SK-N-SH treated with all-trans-retinoic acid at 6 μM for 48 hours (cell line): ENCODE results near the gene NREP.

Experiments used
- ARNTL ChIP-seq: fragments of 450-650 bp; formaldehyde crosslinking; IDR thresholded peaks from 2 replicates; pipeline ENCODE4 v1.5.0; 2020; ENCODE audit warnings: low read depth, mild to moderate bottlenecking, moderate library complexity, borderline replicate concordance
- CSRNP3 ChIP-seq: fragments of 250-450 bp; sonication (Bioruptor Pico); IDR thresholded peaks from 2 replicates; pipeline ENCODE4 v1.5.1; 2021; ENCODE audit warnings: mild to moderate bottlenecking, moderate library complexity
- ESRRG ChIP-seq: fragments of 250-450 bp; sonication (Bioruptor Pico); IDR thresholded peaks from 2 replicates; pipeline ENCODE4 v1.6.1; 2021; ENCODE audit warnings: mild to moderate bottlenecking
- ISL1 ChIP-seq: fragments of 250-450 bp; sonication (Bioruptor Pico); IDR thresholded peaks from 2 replicates; pipeline ENCODE4 v2.1.2; 2022; ENCODE audit warnings: mild to moderate bottlenecking, moderate library complexity
- PATZ1 ChIP-seq: fragments of 250-450 bp; sonication (Bioruptor Pico); IDR thresholded peaks from 2 replicates; pipeline ENCODE4 v1.8.0; 2020; ENCODE audit warnings: mild to moderate bottlenecking, moderate library complexity, borderline replicate concordance
- PPARA ChIP-seq: fragments of 250-450 bp; sonication (Bioruptor Pico); IDR thresholded peaks from 2 replicates; pipeline ENCODE4 v1.5.0; 2020; ENCODE audit warnings: mild to moderate bottlenecking, borderline replicate concordance
- TCF4 ChIP-seq: fragments of 250-450 bp; sonication (Bioruptor Pico); IDR thresholded peaks from 2 replicates; pipeline ENCODE4 v1.8.0; 2021; ENCODE audit warnings: mild to moderate bottlenecking, moderate library complexity, borderline replicate concordance
- TSHZ2 ChIP-seq: fragments of 250-450 bp; sonication (Bioruptor Pico); IDR thresholded peaks from 2 replicates; pipeline ENCODE4 v1.5.0; 2020; ENCODE audit warnings: mild to moderate bottlenecking, moderate library complexity
- ZC3H10 ChIP-seq: fragments of 250-450 bp; sonication (Bioruptor Pico); IDR thresholded peaks from 2 replicates; pipeline ENCODE4 v1.5.1; 2021; ENCODE audit warnings: mild to moderate bottlenecking, moderate library complexity
- ZFP3 ChIP-seq: fragments of 250-450 bp; sonication (Bioruptor Pico); IDR thresholded peaks from 2 replicates; pipeline ENCODE4 v1.5.0; 2020; ENCODE audit warnings: mild to moderate bottlenecking, moderate library complexity
- ZFP30 ChIP-seq: fragments of 450-650 bp; formaldehyde crosslinking; IDR thresholded peaks from 2 replicates; pipeline ENCODE4 v1.5.0; 2022; ENCODE audit warnings: mild to moderate bottlenecking, moderate library complexity
- ZNF565 ChIP-seq: fragments of 450-650 bp; formaldehyde crosslinking; conservative IDR thresholded peaks from 2 replicates; pipeline ENCODE4 v1.5.0; 2020; ENCODE audit warnings: low read depth, mild to moderate bottlenecking, moderate library complexity
- ZNF70 ChIP-seq: fragments of 450-650 bp; formaldehyde crosslinking; IDR thresholded peaks from 2 replicates; pipeline ENCODE4 v1.5.0; 2020; ENCODE audit warnings: mild to moderate bottlenecking, moderate library complexity

- no peak for TF ChIP-seq ARNTL (CRISPR knock-in tag)
- no peak for TF ChIP-seq PPARA
- TF ChIP-seq ISL1 (CRISPR knock-in tag), result no peak
- no peak for TF ChIP-seq CSRNP3 (CRISPR knock-in tag)
- no peak for TF ChIP-seq PATZ1 (CRISPR knock-in tag)
- TF ChIP-seq ZC3H10 (CRISPR knock-in tag), result no peak
- TF ChIP-seq ZNF565 (CRISPR knock-in tag), result no peak
- no peak for TF ChIP-seq TSHZ2 (CRISPR knock-in tag)
- TF ChIP-seq ZNF70, result no peak
- TF ChIP-seq ZFP30 (CRISPR knock-in tag), result no peak
- TF ChIP-seq ESRRG (CRISPR knock-in tag), result no peak
- TF ChIP-seq TCF4 (CRISPR knock-in tag), result no peak
- TF ChIP-seq ZFP3, result no peak
Observed at GRCh38 chr5:111689357-111689935, 67.5 kb downstream of the NREP start.
